GM12878 (cell line): ENCODE results near the gene SGF29. TPM values are rescaled to one million over a fixed set of nuclear protein-coding genes. Genes with fewer than 3 reads are reported as not detected.
"Not testable (repeated sequence)": the region's sequence is repeated elsewhere in the genome, so short reads cannot be mapped to it uniquely, and the experiment has no call there.

Experiments used
- ATAC-seq: fragments of 200-7000 bp; cut with Tn5 transposase; 3 replicates; pipeline ENCODE4 v1.9.1; 2020; ENCODE audit warnings: mild to moderate bottlenecking, moderate library complexity
- BruUV-seq: library from RNA; stranded (reverse); fragments of 400-500 nt; replicated peaks from 2 replicates; lab custom pipeline; 2021; lab: Mats Ljungman, UMichigan
- CTCF ChIA-PET: fragments of 300-600 bp; sonication (Branson Sonifier 250); formaldehyde crosslinking; extraction: SDS; loops from one replicate; lab custom pipeline; 2021; ENCODE audit warnings: inconsistent platforms; lab: Yijun Ruan, JAX
- POLR2A ChIA-PET: fragments of 350-600 bp; formaldehyde crosslinking; extraction: SDS; loops from one replicate; lab custom pipeline; 2021; ENCODE audit warnings: inconsistent platforms; lab: Charles Lee
- RAD21 ChIA-PET: fragments of 300-600 bp; sonication (Branson Sonifier 250); formaldehyde crosslinking; loops from one replicate; lab custom pipeline; 2023; ENCODE audit warnings: antibody characterized with exemption; ENCODE audit not compliant: unreplicated experiment; lab: Charles Lee
- SMC1A ChIA-PET: fragments of 300-600 bp; sonication (Branson Sonifier 250); formaldehyde crosslinking; loops from one replicate; lab custom pipeline; 2023; ENCODE audit not compliant: unreplicated experiment, uncharacterized antibody; lab: Charles Lee
- DNase-seq: peaks from one replicate; pipeline ENCODE4 v3.0.0-alpha.2; 2011; ENCODE audit warnings: low read depth, low spot score
- FAIRE-seq: peaks from 3 replicates; lab custom pipeline; 2011; peaks lifted over from hg19 to GRCh38; lab: Jason Lieb, UNC
- H2AFZ ChIP-seq: 2 replicates; pipeline ENCODE4 v1.6.0; 2011; ENCODE audit warnings: low read depth, low read length, control low read depth; ENCODE audit not compliant: control insufficient read depth
- H3K27ac ChIP-seq: 2 replicates; pipeline ENCODE4 v1.5.1; 2011; ENCODE audit warnings: control low read depth; ENCODE audit not compliant: control insufficient read depth, insufficient read depth
- H3K27me3 ChIP-seq, 2 experiments: replicated peaks in 1 of 2; 2 replicates each; pipeline versions ENCODE4 v1.6.0 to v1.6.1; 2011; ENCODE audit warnings: low read length in 1 of 2; ENCODE audit not compliant: control insufficient read depth in 2 of 2, insufficient read depth in 2 of 2
- H3K36me3 ChIP-seq, 2 experiments: 2 replicates each; pipeline ENCODE4 v1.5.1; 2011; ENCODE audit warnings: low read length in 1 of 2; ENCODE audit not compliant: control insufficient read depth in 2 of 2, insufficient read depth in 2 of 2
- H3K4me1 ChIP-seq: 2 replicates; pipeline ENCODE4 v1.6.1; 2011; ENCODE audit warnings: mild to moderate bottlenecking, low read length, moderate library complexity, mixed read lengths; ENCODE audit not compliant: control insufficient read depth, insufficient read depth
- H3K4me2 ChIP-seq: 2 replicates; pipeline ENCODE4 v1.6.0; 2011; ENCODE audit warnings: control low read depth; ENCODE audit not compliant: control insufficient read depth, insufficient read depth
- H3K4me3 ChIP-seq: fragments of 200-600 bp; sonication (generic); 2 replicates; pipeline ENCODE4 v1.5.1; 2016
- H3K79me2 ChIP-seq: 2 replicates; pipeline ENCODE4 v1.6.0; 2011; ENCODE audit warnings: low read length; ENCODE audit not compliant: control insufficient read depth, insufficient read depth
- H3K9ac ChIP-seq: 2 replicates; pipeline ENCODE4 v1.8.0; 2011; ENCODE audit warnings: low read length, control low read depth, mixed read lengths; ENCODE audit not compliant: control insufficient read depth, insufficient read depth
- H3K9me3 ChIP-seq: replicated peaks from 3 replicates; pipeline ENCODE4 v1.5.1; 2011; ENCODE audit warnings: mild to moderate bottlenecking, low read length; ENCODE audit not compliant: control insufficient read depth, insufficient read depth
- H4K20me1 ChIP-seq: 2 replicates; pipeline ENCODE4 v1.6.0; 2011; ENCODE audit not compliant: control insufficient read depth, insufficient read depth
- WGBS: methylation state at CpG from one replicate; pipeline ENCODE4 v1.1.6; 2016; ENCODE audit warnings: low lambda C conversion rate; ENCODE audit not compliant: insufficient replicate concordance, insufficient coverage; ENCODE audit errors: missing lambda C conversion rate; 5-methylcytosine and 5-hydroxymethylcytosine counted together
- in situ Hi-C: fragments of 300-500 bp; cut with MboI; formaldehyde crosslinking; loops from 9 replicates; pipeline ENCODE4 v1.14.3; 2018; ENCODE audit warnings: mixed read lengths
- intact Hi-C: fragments of 100-400 bp; cut with micrococcal nuclease; formaldehyde crosslinking; loops from one replicate; pipeline ENCODE4 v1.14.2; 2022; ENCODE audit not compliant: unreplicated experiment
- polyA plus RNA-seq, 11 experiments: library from polyadenylated mRNA; depleted of rRNA in 4 of 11; unstranded in 6 of 11; stranded (reverse) in 5 of 11; fragments of >200 nt; fragmentation: Nextera tagmentation in 4 of 11; fragmentation: Illumina TruSeq in 1 of 11; extraction: Ambion mirVana in 4 of 11; extraction: Trizol in 1 of 11; gene quantifications; 1 replicate in 1 of 11; 2 replicates in 10 of 11; pipeline versions ENCODE4 v1.2.1 to v1.2.3, GENCODE V29; 2011 to 2016; ENCODE audit warnings: inconsistent platforms in 2 of 11, missing spikeins in 2 of 11, low read depth in 1 of 11
- total RNA-seq, 4 experiments: library from RNA; depleted of rRNA in 3 of 4; stranded (reverse); fragments of >200 nt in 3 of 4; fragmentation: Illumina TruSeq in 1 of 4; extraction: Trizol in 1 of 4; gene quantifications; 2 replicates each; pipeline versions ENCODE4 v1.2.1 to v1.2.3, GENCODE V29; 2013 to 2021

The SGF29 gene
- total and polyA plus RNA-seq, 10 of the 15 experiments (the other 5 are each of a cell fraction or from before 2014, with no cell fraction given): 2.2 to 20.1 (median 12.3) TPM

DNA sequence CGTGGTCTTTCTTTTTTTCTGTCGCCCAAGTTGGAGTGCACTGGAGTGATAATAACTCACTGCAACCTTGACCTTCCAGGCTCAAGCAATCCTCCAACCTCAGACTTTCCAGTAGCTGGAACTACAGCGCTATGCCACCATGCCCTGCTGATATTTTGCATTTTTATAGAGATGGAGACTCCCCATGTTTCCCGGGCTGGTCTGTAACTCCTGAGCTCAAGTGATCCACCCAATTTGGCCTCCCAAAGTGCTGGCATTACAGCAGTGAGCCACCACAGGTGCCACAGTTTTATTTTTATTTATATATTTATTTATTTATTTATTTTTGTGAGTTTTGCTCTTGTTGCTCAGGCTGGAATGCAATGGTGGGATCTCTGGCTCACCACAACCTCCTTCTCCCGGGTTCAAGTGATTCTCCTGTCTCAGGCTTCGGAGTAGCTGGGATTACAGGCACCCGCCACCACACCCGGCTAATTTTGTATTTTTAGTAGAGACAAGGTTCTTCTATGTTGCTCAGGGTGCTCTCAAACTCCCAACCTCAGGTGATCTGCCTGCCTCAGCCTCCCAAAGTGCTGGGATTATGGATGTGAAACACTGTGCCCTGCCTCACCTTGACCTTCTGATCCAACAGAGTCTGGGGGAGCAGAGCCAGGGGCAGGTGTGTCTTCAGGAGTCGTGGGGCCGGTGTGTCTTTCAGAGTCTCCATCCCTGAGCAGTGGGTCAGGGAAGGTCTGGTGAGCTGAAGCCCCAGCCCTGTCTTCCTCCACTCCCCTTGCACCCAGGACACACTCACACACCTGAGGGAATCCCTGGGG, 54.2 kb downstream of the SGF29 start:
- FAIRE-seq, in situ Hi-C loops, ATAC-seq, H3K4me3 ChIP-seq, H3K9me3 ChIP-seq, H3K27me3 ChIP-seq, H4K20me1 ChIP-seq, CTCF ChIA-PET, H2AFZ ChIP-seq, RAD21 ChIA-PET, BruUV-seq, H3K4me2 ChIP-seq, DNase-seq, H3K9ac ChIP-seq, SMC1A ChIA-PET, intact Hi-C loops, H3K36me3 ChIP-seq, H3K79me2 ChIP-seq, H3K27ac ChIP-seq, H3K4me1 ChIP-seq, POLR2A ChIA-PET: not testable (repeated sequence)
- WGBS: 56% methylated on average over 10 of the region's 10 CpGs

DNA sequence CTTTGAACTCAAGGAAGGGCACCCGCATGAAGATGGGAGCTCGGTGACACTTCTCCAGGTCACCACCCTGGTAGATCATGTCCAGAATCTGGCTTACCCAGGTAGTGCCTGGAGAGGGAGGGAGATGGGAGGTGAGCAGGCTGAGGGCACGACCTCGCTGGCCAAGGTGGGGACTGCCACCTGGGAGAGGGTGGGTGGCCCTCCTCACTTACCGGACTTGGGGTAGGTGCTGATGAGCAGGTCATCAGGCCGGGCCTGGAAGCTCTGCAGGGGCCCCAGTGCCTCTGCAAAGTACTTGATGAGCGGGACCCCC, 54.7 kb downstream of the SGF29 start:
- H3K4me1 ChIP-seq, H4K20me1 ChIP-seq, H3K27ac ChIP-seq, H3K36me3 ChIP-seq, H3K27me3 ChIP-seq, FAIRE-seq, BruUV-seq, SMC1A ChIA-PET, H3K4me3 ChIP-seq, ATAC-seq, intact Hi-C loops, H3K9me3 ChIP-seq, DNase-seq, POLR2A ChIA-PET, H2AFZ ChIP-seq, H3K4me2 ChIP-seq, H3K9ac ChIP-seq, in situ Hi-C loops, CTCF ChIA-PET, RAD21 ChIA-PET, H3K79me2 ChIP-seq: not testable (repeated sequence)
- 87% methylated on average over 5 of the region's 7 CpGs for WGBS

DNA sequence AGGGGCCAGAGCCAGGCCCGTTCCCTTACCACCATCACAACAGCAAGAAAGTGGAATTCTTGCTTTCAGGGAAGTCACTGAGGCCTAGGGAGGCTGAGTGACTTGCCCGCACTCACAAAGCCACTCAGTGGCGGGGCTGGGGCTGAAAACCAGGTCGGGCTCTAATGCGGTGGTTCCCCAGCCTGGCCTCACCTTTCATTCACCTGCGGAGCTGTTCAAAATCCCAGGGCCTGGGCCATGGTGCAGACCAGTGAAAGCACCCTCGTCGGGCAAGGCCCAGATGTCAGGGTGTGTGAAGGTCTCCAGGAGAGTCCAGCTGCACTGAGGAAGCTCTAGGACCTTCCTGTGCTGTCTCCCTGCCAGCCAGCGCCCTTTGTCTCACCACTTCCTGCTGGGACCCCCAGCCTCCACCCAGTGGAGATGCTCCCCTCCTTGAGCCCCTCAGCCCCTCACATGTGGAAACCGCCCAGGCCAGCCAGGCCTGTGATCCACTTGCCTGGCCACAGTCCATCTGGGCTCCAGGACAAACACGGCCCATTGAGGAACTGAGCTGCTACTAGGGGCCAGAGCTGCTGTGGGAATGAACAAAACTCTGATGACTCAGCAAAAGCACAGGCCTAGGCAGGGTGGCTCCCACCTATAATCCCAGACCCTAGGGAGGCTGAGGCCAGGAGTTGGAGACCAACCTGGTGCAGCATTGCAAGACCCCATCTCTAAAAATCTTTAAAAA, 55.3 kb downstream of the SGF29 start:
- RAD21 ChIA-PET: interaction anchor here (0.6 kb wide), 1 partner anchor 1035 kb away, joined by 3 read pairs; no protein-coding TSS in a partner anchor
- BruUV-seq, SMC1A ChIA-PET, H2AFZ ChIP-seq, H3K9me3 ChIP-seq, H4K20me1 ChIP-seq, H3K27me3 ChIP-seq, CTCF ChIA-PET, DNase-seq, H3K27ac ChIP-seq, in situ Hi-C loops, ATAC-seq, H3K36me3 ChIP-seq, H3K9ac ChIP-seq, H3K4me1 ChIP-seq, H3K79me2 ChIP-seq, H3K4me3 ChIP-seq, FAIRE-seq, intact Hi-C loops, H3K4me2 ChIP-seq: not testable (repeated sequence)
- POLR2A ChIA-PET: interaction anchor here (0.6 kb wide), 1 partner anchor 135 kb away, joined by 4 read pairs; no protein-coding TSS in a partner anchor
- 44% methylated on average over 11 of the region's 11 CpGs for WGBS
